HepG2 (cell line): Measurements from ENCODE around the gene TOP1. TPM values are rescaled to one million over a fixed set of nuclear protein-coding genes. Genes with fewer than 3 reads are reported as not detected.

Experiments used
- EHMT2 ChIP-seq: fragments of 200-600 bp; sonication (generic); IDR thresholded peaks from 2 replicates; pipeline ENCODE4 v1.7.0; 2017; ENCODE audit warnings: antibody characterized with exemption, low read depth, low read length, borderline replicate concordance
- HDAC6 ChIP-seq: fragments of 200-600 bp; sonication (generic); IDR thresholded peaks from 2 replicates; pipeline ENCODE4 v1.7.0; 2017; ENCODE audit warnings: mild to moderate bottlenecking, antibody characterized with exemption, low read length, low read depth
- HNF1B ChIP-seq: sonication (generic); formaldehyde crosslinking; IDR thresholded peaks from 2 replicates; pipeline ENCODE4 v1.5.1; 2020; ENCODE audit warnings: mild to moderate bottlenecking, moderate library complexity, missing genetic modification reagents
- KLF11 ChIP-seq: IDR thresholded peaks from 2 replicates; pipeline ENCODE4 v1.6.1; 2016; ENCODE audit warnings: missing compliant biosample characterization
- PHB2 ChIP-seq: fragments of 450-650 bp; IDR thresholded peaks from 2 replicates; pipeline ENCODE4 v1.6.1; 2018; ENCODE audit not compliant: partially characterized antibody
- REXO4 ChIP-seq: sonication (generic); formaldehyde crosslinking; IDR thresholded peaks from 2 replicates; pipeline ENCODE4 v1.8.0; 2022; ENCODE audit warnings: missing genetic modification reagents, mild to moderate bottlenecking, borderline replicate concordance
- RFXAP ChIP-seq: sonication (generic); formaldehyde crosslinking; IDR thresholded peaks from 2 replicates; pipeline ENCODE4 v1.4.0; 2020; ENCODE audit warnings: missing genetic modification reagents, borderline replicate concordance
- SCMH1 ChIP-seq: sonication (generic); formaldehyde crosslinking; IDR thresholded peaks from 2 replicates; pipeline ENCODE4 v1.9.0; 2021; ENCODE audit warnings: missing genetic modification reagents, mild to moderate bottlenecking, borderline replicate concordance
- SP1 ChIP-seq, 2 experiments: fragments of 450-650 bp in 1 of 2; sonication (generic) in 1 of 2; formaldehyde crosslinking in 1 of 2; IDR thresholded peaks; 2 replicates each; pipeline versions ENCODE4 v1.4.0 to v1.6.1; 2016 to 2020; ENCODE audit warnings: missing genetic modification reagents in 1 of 2
- SP2 ChIP-seq: sonication (generic); formaldehyde crosslinking; IDR thresholded peaks from 2 replicates; pipeline ENCODE4 v1.5.1; 2020; ENCODE audit warnings: mild to moderate bottlenecking, missing genetic modification reagents
- TGIF2 ChIP-seq: IDR thresholded peaks from 2 replicates; pipeline ENCODE4 v1.6.1; 2016; ENCODE audit warnings: control low read depth, missing compliant biosample characterization
- TMF1 ChIP-seq: sonication (generic); formaldehyde crosslinking; IDR thresholded peaks from 2 replicates; pipeline ENCODE4 v1.8.1; 2022; ENCODE audit warnings: low read depth, missing genetic modification reagents
- TP53 ChIP-seq: sonication (generic); formaldehyde crosslinking; conservative IDR thresholded peaks from 2 replicates; pipeline ENCODE4 v1.4.0; 2020; ENCODE audit warnings: missing genetic modification reagents
- ZC3H4 ChIP-seq: sonication (generic); formaldehyde crosslinking; IDR thresholded peaks from 2 replicates; pipeline ENCODE4 v1.4.0; 2020; ENCODE audit warnings: missing genetic modification reagents, borderline replicate concordance
- ZNF331 ChIP-seq: sonication (generic); formaldehyde crosslinking; IDR thresholded peaks from 2 replicates; pipeline ENCODE4 v1.4.0; 2020; ENCODE audit warnings: missing genetic modification reagents
- ZNF337 ChIP-seq: sonication (generic); formaldehyde crosslinking; IDR thresholded peaks from 2 replicates; pipeline ENCODE4 v1.5.1; 2020; ENCODE audit warnings: missing genetic modification reagents, low read depth, mild to moderate bottlenecking, borderline replicate concordance
- ZNF468 ChIP-seq: sonication (generic); formaldehyde crosslinking; IDR thresholded peaks from 2 replicates; pipeline ENCODE4 v1.8.0; 2022; ENCODE audit warnings: mild to moderate bottlenecking, moderate library complexity, missing genetic modification reagents
- ZNF562 ChIP-seq: sonication (generic); formaldehyde crosslinking; IDR thresholded peaks from 2 replicates; pipeline ENCODE4 v1.8.0; 2022; ENCODE audit warnings: missing genetic modification reagents, borderline replicate concordance
- ZNF629 ChIP-seq: sonication (generic); formaldehyde crosslinking; conservative IDR thresholded peaks from 2 replicates; pipeline ENCODE4 v1.5.0; 2020; ENCODE audit warnings: missing genetic modification reagents
- ZNF772 ChIP-seq: sonication (generic); formaldehyde crosslinking; IDR thresholded peaks from 2 replicates; pipeline ENCODE4 v1.5.0; 2020; ENCODE audit warnings: mild to moderate bottlenecking, missing genetic modification reagents
- polyA plus RNA-seq, 8 experiments: library from polyadenylated mRNA; depleted of rRNA in 3 of 8; stranded (reverse) in 7 of 8; unstranded in 1 of 8; fragments of >200 nt; fragmentation: Illumina TruSeq in 4 of 8; extraction: Trizol in 4 of 8; gene quantifications; 2 replicates each; pipeline versions ENCODE4 v1.2.1 to v1.2.3, GENCODE V29; 2011 to 2016; ENCODE audit warnings: low read depth in 4 of 8, missing spikeins in 1 of 8, mixed read lengths in 1 of 8; ENCODE audit not compliant: insufficient read depth in 1 of 8
- total RNA-seq, 5 experiments: library from RNA; depleted of rRNA; stranded (reverse); fragments of >200 nt; fragmentation: Illumina TruSeq; extraction: Trizol; gene quantifications; 2 replicates each; pipeline ENCODE4 v1.2.3, GENCODE V29; 2016; ENCODE audit warnings: low read depth in 1 of 5
- TF ChIP-seq, protein P1 (sequence below): sonication (generic); formaldehyde crosslinking; IDR thresholded peaks from one replicate; pipeline ENCODE4 v1.5.1; 2020; ENCODE audit warnings: mild to moderate bottlenecking, missing genetic modification reagents; ENCODE audit errors: not compliant biosample characterization

The TOP1 gene
- total and polyA plus RNA-seq, 2 of the 13 experiments (the other 11 are each of a cell fraction or from before 2014, with no cell fraction given), result 10.2 to 19.4 TPM

DNA sequence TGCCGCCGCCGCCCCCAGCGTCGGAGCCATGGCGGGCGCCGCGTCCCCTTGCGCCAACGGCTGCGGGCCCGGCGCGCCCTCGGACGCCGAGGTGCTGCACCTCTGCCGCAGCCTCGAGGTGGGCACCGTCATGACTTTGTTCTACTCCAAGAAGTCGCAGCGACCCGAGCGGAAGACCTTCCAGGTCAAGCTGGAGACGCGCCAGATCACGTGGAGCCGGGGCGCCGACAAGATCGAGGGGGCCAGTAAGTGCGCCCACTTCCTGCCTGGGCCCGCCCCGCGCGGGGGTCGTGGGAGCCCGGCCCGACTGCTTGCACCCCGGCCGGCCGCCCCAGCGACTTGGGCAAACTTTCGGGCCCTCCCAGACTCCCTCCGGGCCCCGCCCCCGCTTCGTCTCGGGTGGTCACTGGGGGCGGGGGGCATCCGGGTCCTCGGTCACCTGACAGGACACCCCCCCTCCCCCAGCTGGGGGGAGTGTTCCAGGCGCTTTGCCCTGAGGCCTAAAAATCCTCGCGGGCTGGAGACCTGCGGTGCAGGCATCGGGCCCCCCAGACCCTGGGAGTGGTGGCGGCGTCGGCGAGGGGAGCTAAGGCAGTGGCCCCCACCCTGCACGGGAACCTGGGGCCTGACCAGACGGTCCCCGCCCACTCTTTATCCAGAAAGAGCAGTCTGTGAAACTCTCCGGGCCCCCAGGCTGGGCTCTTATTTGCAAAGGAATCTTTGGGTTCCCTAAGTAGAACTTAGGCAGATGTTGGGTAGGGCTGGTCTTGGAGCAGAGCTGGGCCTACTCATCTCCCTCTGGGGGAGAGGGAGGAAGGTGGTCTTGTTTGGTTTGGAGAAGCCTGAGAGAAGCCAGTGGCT is 109.2 kb downstream of the TOP1 start (continued):
- TF ChIP-seq HDAC6 (no peak), ZC3H4 (CRISPR knock-in tag) (no peak), TMF1 (no peak), REXO4 (CRISPR knock-in tag) (no peak), PHB2 (no peak), SP2 (CRISPR knock-in tag) (peak; percentile 52; the same call in 1 of the 2 replicates), TP53 (no peak), ZNF468 (CRISPR knock-in tag) (no peak), SP1 (IDR thresholded peaks at IDR 0.05) (no peak), SP1 (CRISPR knock-in tag; IDR thresholded peaks at IDR 0.05) (peak; percentile 47), ZNF629 (CRISPR knock-in tag) (no peak), ZNF331 (peak; percentile 23; the same call in 1 of the 2 replicates), ZNF772 (CRISPR knock-in tag) (peak; percentile 87; the same call in 1 of the 2 replicates), EHMT2 (no peak), HNF1B (CRISPR knock-in tag) (peak; percentile 88), RFXAP (CRISPR knock-in tag) (peak; percentile 60; the same call in 1 of the 2 replicates), ZNF562 (no peak), KLF11 (CRISPR knock-in tag) (no peak), SCMH1 (CRISPR knock-in tag) (no peak), TGIF2 (CRISPR knock-in tag) (no peak), ZNF337 (CRISPR knock-in tag) (no peak; the same call in 1 of the 2 replicates)
- TF ChIP-seq, protein P1, sequence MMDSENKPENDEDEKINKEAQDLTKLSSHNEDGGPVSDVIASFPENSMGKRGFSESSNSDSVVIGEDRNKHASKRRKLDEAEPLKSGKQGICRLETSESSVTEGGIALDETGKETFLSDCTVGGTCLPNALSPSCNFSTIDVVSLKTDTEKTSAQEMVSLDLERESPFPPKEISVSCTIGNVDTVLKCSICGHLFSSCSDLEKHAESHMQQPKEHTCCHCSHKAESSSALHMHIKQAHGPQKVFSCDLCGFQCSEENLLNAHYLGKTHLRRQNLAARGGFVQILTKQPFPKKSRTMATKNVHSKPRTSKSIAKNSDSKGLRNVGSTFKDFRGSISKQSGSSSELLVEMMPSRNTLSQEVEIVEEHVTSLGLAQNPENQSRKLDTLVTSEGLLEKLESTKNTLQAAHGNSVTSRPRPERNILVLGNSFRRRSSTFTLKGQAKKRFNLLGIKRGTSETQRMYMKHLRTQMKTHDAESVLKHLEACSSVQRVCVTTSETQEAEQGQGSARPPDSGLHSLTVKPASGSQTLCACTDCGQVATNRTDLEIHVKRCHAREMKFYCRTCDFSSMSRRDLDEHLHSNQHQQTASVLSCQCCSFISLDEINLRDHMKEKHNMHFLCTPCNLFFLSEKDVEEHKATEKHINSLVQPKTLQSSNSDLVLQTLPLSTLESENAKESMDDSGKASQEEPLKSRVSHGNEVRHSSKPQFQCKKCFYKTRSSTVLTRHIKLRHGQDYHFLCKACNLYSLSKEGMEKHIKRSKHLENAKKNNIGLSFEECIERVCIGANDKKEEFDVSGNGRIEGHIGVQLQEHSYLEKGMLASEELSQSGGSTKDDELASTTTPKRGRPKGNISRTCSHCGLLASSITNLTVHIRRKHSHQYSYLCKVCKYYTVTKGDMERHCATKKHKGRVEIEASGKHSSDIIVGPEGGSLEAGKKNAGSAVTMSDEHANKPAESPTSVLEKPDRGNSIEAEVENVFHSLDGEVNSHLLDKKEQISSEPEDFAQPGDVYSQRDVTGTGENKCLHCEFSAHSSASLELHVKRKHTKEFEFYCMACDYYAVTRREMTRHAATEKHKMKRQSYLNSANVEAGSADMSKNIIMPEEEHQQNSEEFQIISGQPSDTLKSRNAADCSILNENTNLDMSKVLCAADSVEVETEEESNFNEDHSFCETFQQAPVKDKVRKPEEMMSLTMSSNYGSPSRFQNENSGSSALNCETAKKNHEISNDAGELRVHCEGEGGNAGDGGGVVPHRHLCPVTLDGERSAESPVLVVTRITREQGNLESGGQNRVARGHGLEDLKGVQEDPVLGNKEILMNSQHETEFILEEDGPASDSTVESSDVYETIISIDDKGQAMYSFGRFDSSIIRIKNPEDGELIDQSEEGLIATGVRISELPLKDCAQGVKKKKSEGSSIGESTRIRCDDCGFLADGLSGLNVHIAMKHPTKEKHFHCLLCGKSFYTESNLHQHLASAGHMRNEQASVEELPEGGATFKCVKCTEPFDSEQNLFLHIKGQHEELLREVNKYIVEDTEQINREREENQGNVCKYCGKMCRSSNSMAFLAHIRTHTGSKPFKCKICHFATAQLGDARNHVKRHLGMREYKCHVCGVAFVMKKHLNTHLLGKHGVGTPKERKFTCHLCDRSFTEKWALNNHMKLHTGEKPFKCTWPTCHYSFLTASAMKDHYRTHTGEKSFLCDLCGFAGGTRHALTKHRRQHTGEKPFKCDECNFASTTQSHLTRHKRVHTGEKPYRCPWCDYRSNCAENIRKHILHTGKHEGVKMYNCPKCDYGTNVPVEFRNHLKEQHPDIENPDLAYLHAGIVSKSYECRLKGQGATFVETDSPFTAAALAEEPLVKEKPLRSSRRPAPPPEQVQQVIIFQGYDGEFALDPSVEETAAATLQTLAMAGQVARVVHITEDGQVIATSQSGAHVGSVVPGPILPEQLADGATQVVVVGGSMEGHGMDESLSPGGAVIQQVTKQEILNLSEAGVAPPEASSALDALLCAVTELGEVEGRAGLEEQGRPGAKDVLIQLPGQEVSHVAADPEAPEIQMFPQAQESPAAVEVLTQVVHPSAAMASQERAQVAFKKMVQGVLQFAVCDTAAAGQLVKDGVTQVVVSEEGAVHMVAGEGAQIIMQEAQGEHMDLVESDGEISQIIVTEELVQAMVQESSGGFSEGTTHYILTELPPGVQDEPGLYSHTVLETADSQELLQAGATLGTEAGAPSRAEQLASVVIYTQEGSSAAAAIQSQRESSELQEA (CRISPR knock-in tag), result peak; percentile 68
